NCI-H146 treated with DMSO at 0.1 percent for 48 hours (cell line): Measurements from ENCODE around the gene ENTPD6.

Source experiments
- DNase-seq: peaks from one replicate; lab custom pipeline; 2025; ENCODE audit not compliant: unreplicated experiment; lab: John Stamatoyannopoulos, UW

Gene ENTPD6

GRCh38 chr20:25275813-25276532 is 80.5 kb downstream of the ENTPD6 start:
- no peak for DNase-seq
